GM19351 (cell line): ENCODE measurements around the gene UPF2.
"Not testable (repeated sequence)": the region's sequence is repeated elsewhere in the genome, so short reads cannot be mapped to it uniquely, and the experiment has no call there.

Experiments used
- ATAC-seq: cut with Tn5 transposase; IDR thresholded peaks from one replicate; pipeline ENCODE4 v1.9.1; 2021; ENCODE audit warnings: mild to moderate bottlenecking, moderate library complexity; ENCODE audit not compliant: unreplicated experiment

The UPF2 gene

DNA sequence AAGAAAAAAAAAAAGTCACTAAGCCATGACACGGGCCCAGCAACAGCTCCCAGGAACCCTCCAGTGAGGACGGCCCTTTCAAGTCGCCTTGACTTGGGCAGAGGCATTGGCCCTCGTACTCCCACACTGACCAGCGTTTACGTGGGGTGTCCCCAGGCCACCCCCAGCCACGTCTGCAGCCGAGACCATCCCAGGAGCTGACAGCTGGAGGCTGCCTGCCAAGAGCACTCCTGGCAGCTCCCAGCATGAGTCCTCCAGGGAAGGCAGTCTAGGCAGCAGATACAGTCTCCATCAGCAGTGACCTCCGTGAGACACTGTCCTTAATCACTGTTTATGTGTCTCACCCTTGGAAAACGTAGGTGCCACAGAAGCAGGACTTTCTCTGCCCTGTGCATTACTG is 133.0 kb downstream of the UPF2 start:
- ATAC-seq, result no peak

DNA sequence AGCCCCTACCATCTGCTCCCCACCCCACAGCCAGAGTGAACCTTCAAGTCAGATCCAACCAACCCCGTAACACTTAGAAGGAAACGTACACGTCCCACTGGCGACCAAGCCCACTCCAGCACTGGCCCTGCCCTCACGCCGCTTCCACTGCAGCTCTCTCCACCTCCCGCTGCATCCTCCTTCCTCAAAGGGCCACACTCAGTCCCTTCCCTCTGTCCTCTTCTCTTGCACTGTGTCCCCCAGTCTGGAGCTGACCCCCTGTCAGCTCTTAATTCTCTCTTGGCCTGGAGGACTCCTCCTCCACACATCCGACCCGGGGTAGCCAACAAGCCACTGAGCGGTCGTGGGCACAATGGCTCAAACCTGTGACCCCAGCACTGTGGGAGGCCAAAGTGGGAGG is 133.6 kb downstream of the UPF2 start:
- ATAC-seq, result no peak

- ATAC-seq, result no peak
These were observed 134.1 kb downstream of the UPF2 start for GRCh38 chr10:11908536-11908935.

GRCh38 chr10:11907914-11908313 is 134.7 kb downstream of the UPF2 start:
- no peak for ATAC-seq

- ATAC-seq, result no peak
These were observed 135.9 kb downstream of the UPF2 start for GRCh38 chr10:11906714-11907113.

- no peak for ATAC-seq
These were observed 140.0 kb downstream of the UPF2 start for GRCh38 chr10:11902646-11903045.

DNA sequence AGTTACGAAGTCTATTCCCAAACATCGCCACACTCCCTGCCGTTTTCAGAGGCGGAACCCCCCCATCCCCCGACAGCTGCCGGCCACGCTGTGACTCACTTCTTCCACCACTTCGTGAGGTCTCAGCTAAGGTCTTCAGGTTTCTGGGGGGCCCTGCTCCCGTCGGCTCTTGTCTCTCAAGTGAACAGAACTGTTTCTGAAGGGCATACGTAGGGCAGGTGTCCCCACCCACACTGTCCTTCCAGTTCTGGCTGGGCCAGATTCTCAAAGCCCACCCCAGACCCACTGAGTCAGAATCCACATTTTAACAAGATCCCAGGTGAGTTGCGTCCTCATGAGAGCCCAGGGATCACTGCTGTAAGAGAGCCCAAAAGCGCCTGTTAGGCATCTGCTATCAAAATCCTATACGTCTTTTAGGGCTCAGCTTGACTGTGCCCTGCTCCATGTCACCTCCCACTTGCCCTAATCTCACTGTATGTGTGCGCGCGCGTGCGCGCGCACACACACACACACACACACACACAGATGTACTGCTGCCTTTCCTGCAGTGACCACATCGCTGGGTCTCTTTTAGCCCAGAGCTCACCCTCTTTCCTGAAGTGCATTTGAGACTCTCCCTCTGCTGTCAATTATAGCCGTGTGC is 140.7 kb downstream of the UPF2 start:
- ATAC-seq, result no peak

GRCh38 chr10:11901454-11901832 is 141.2 kb downstream of the UPF2 start:
- ATAC-seq, result no peak

GRCh38 chr10:11901036-11901301 is 141.6 kb downstream of the UPF2 start:
- ATAC-seq, result no peak

GRCh38 chr10:11899067-11899876 is 143.3 kb downstream of the UPF2 start:
- ATAC-seq, result no peak

GRCh38 chr10:11898372-11899066 is 144.1 kb downstream of the UPF2 start:
- ATAC-seq, result no peak

- no peak for ATAC-seq
These were observed 144.6 kb downstream of the UPF2 start for GRCh38 chr10:11898033-11898371.

DNA sequence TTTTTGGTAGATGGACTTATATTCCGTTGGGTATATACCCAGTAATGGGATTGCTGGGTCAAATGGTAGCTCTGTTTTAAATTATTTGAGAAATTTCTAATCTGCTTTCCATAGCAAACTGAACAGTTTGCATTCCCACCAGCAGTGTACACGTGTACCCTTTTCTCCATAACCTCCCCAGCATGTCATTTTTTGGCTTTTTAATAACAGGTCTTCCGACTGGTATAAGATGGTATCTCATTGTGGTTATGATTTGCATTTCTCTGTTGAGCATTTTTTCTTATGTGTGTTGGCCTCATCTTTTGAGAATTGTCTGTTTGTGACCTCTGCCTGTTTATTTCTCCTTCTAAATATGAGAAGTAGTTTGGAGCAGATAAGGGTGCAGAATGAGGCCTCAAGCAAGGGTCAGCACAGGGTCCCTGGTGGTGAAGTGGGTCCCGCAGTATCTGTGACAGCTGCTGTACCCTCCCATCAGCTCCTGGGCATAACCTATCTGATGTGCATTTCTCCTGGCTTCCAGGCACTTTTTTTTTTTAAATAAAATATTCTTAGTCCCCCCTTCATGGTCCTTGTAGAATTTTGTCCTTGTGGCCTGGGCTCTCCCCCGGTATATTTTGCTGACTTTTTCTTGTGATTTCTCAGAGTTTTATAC is 145.9 kb downstream of the UPF2 start:
- no peak for ATAC-seq

GRCh38 chr10:11895598-11895997 is 147.0 kb downstream of the UPF2 start:
- ATAC-seq, result no peak

- no peak for ATAC-seq
These were observed 147.5 kb downstream of the UPF2 start for GRCh38 chr10:11895108-11895466.

DNA sequence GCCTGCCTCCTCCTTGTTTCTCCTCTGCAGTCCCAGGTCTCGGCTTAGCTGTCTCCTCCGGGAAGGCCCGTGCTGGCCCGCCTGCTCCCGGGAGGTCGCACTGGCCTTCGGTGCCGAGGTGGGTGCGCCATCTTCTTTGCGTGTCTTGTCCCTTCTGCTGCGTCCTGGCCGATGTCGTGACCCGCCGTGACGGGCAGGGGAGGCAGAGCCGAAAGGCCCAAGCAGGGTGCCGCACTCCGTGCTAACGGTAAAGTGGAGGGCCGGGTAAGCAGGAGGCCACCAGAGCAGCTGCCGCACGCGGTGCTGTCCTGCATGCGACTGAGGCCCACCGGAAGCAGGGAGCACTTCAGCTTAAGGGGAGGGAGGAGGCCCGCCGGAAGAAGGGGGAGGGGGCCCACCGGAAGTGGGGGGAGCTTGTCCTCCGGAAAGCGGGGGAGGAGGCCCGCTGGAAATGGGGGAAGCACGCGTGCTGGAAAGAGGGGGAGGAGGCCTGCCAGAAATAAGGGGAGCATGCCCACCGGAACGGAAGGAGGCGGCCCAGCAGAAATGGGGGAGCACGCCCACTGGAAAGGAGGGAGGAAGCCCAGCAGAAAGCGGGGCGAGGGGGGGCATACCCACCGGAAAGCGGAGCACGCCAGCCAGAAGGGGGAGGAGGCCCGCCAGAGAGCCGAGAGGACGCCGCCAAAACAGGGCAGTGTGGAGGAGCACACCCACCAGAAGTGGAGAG is 148.1 kb downstream of the UPF2 start:
- ATAC-seq, result no peak

- ATAC-seq, result no peak
These were observed 148.8 kb downstream of the UPF2 start for GRCh38 chr10:11893749-11894278.

- no peak for ATAC-seq
These were observed 150.7 kb downstream of the UPF2 start for GRCh38 chr10:11891776-11892486.

- ATAC-seq, result not testable (repeated sequence)
These were observed 153.3 kb downstream of the UPF2 start for GRCh38 chr10:11889263-11889662.
